ENCODE data around the gene TNC. TPM values are rescaled to one million over a fixed set of nuclear protein-coding genes. Genes with fewer than 3 reads are reported as not detected.

Gene TNC
- total RNA-seq, 1 donor from 2014 or later: not detected

GRCh38 chr9:115014438-115014837, 103.5 kb downstream of the TNC start:
- intact Hi-C loops (cut with micrococcal nuclease): loop anchor here (1.0 kb wide), 6 partner anchors 84 to 609 kb away; partner anchors contain the start of gene TNFSF8

DNA sequence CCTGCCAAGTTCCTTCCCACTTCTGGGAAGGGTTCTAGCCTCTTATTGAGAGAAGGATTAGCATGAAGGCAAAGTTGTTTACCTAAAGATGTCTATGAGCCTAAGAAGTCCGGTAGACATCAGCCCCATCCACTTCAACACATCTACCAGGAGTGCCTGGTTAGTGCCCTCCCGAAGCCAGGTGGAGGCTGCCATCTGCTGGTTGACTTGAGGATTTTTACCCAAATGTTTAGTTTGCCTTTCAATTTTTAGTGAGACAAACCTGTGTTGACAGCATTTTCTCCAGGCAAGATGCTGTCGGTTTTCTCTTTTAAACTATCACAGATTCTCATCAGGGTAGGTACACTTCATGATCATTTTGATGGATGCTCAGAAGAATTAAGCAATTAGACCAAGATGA, 104.0 kb downstream of the TNC start:
- intact Hi-C loops (cut with micrococcal nuclease): loop anchor here (1.0 kb wide), 6 partner anchors 84 to 609 kb away; partner anchors contain the start of gene TNFSF8

DNA sequence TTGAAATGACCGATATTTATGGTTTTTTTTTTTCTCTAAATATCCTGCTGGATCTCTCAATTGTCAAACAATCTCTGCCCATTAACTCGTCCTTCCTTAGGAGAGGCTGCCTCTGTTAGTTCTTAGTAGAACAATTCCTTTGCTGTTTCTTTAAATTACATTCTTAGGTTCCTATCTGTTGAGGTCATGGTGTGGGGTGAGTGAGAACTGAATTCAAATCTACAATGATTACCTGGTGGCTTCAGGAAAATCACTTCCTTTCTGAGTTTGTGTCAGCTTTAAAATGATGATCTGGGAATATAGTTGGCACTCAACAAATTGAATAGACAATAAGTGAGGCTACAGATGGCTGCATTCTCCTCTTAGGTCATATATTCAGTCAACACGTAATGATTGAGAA, 105.5 kb downstream of the TNC start:
- intact Hi-C loops (cut with micrococcal nuclease): no loop called here

GRCh38 chr9:115010874-115011273, 107.1 kb downstream of the TNC start:
- intact Hi-C loops (cut with micrococcal nuclease): no loop called here

DNA sequence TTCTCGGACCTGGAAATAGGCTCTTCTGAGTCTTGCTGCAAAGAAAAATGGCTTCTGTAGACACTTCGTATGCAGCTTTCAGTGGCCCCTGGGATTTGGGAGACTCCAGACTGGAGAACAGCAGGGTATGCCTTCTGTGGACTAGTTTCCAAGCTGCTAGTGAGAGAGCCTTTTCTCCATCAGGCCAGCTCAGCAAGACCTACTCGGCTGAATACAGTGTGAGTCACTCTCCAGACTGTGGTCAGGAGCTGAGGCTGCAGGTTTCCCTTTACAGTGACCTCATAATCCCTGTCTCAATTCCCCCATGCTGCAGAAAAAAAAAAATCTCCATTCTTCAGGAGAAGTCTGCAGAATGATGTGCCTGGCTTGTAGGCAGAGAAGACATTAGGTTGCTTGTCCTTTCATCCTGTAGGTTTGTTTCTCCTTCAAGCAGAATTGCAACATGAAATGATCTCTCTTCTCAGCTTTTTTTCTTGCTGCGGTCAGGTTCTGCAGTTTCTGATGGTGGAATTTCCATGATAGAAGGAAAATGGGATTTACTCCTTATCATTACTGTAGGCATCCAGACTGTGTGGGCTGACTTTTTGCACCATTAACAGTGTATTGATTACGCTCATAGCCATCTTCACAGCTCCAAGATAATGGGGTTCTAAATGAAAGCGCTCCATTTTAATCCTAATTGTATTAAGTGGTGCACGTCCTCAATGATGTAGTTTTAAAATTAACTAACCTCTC, 109.3 kb downstream of the TNC start:
- intact Hi-C loops (cut with micrococcal nuclease): no loop called here

GRCh38 chr9:115006660-115007059, 111.3 kb downstream of the TNC start:
- intact Hi-C loops (cut with micrococcal nuclease): no loop called here

DNA sequence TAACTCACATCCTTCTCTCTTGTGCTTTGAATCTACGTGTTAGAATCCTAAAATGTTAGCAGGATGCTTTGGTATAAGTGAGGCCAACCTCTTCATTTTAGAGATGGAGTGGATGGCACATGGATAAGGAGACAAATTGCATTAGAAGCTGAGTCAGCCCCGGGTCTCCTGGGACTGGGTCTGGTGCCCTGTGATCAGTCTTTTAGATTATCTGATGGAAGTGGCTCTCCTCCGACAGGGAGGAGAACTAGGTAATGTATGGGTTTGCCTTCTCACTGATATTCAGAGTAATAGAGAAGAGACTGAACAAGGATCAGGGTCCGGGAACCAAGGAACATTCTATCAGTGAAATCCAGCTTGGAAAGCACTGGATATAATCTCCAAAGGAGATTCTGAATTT, 112.6 kb downstream of the TNC start:
- intact Hi-C loops (cut with micrococcal nuclease): no loop called here

- intact Hi-C loops (cut with micrococcal nuclease): no loop called here
These were observed 113.4 kb downstream of the TNC start for GRCh38 chr9:115004545-115004944.

DNA sequence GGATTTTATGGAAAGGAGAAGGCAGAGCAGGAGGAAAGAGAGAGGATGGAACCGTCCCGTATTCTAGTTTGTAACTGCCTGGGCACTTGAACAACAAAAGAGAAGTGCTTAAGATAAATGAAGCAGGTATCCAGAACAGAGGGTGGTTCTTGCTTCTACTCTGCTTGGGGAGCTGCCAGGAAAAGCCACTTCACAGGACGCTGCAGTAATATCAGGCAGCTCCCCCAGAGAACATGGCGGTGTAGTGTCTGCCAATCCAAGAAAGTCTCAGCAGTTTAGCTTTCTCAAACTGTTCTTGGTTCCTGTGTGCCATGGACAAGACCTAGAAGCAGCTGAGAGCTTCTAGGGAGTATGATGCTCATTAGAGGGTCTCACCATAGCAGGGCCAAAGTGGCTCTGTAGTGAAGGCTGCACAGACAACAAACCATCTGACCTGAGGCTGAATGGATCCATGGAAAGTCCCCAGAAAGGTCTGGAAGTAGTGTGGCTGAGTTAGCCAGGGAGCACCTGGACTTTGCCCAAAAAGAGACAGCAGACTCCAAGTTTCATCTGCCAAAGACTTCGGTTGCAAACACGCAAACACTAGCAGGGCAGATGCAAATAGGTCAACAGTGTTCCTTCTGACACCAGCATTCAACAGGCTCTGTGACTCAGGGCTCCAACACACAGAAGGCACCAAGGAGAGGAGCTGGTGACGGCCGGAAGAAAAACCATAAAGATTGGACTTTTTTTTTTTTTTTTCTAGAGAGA, 115.4 kb downstream of the TNC start:
- intact Hi-C loops (cut with micrococcal nuclease): no loop called here

GRCh38 chr9:115000217-115000639, 117.7 kb downstream of the TNC start:
- intact Hi-C loops (cut with micrococcal nuclease): no loop called here

GRCh38 chr9:114998326-114998725, 119.6 kb downstream of the TNC start:
- intact Hi-C loops (cut with micrococcal nuclease): no loop called here

DNA sequence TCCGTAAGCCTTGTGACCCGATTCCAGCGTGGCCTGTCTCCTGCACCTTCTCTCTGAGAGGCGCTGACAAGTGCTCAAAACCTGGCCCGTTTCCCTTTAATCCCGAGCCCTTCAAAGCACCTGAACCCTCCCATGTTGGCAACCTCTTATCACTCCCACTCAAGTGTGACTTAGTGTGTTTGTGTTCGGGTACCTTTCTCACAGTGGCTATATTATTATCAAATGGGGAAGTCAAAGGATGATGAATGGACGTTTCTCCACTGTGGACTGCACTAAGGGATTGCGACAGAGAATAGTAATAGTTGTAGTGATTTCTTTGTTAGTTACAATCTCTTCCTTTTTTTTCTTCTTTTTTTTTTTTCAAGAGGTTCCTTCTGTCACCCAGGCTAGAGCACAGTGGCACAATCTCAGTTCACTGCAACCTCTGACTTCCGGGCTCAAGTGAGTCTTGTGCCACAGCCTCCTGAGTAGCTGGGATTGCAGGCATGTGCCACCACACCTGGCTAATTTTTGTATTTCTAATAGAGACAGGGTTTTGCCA, 122.2 kb downstream of the TNC start:
- intact Hi-C loops (cut with micrococcal nuclease): no loop called here

DNA sequence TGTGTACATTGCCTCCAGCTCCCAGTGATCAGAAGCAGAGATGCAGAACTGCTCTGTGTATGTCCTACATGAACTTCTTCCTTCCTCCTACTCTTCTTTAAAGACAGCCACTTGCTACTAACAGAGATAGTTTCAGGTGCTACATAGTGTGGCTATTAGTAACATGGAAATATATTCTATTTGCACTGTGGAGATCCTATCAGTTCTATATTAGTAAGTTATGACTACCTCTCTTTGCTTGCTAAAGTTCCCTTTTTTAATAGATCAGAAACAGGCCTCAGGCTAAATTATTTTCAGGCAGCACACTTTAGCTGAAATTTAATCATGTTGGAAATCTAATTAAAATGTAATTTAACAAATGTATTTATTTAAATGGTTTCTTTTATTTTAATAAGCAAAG, 123.2 kb downstream of the TNC start:
- intact Hi-C loops (cut with micrococcal nuclease): loop anchor here (5.0 kb wide), 1 partner anchor 62 kb away; the partner anchor contains the start of gene TNFSF8

DNA sequence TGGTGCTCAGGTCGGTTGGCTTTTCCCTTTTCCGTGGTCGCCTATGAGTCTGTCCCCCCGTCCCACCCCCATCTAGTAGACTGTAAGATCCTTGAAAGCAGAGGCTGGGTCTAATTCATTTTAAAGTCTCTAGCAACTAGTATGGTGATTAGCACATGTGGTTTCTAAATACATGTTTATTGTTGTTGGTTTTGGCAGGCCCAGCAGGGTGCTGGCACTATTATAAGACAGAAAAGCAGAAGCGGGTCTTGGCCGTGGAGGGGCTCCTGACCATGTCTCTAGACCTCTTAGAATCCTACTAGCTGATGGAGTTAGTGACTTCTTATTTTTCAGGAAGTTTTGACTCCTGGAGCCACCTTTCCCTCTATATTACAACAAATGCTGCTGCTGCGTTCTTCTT, 126.1 kb downstream of the TNC start:
- intact Hi-C loops (cut with micrococcal nuclease): loop anchor here (5.0 kb wide), 1 partner anchor 60 kb away; the partner anchor contains the start of gene TNFSF8

GRCh38 chr9:114990901-114991300, 127.1 kb downstream of the TNC start:
- intact Hi-C loops (cut with micrococcal nuclease): loop anchor here (5.0 kb wide), 1 partner anchor 59 kb away; the partner anchor contains the start of gene TNFSF8

DNA sequence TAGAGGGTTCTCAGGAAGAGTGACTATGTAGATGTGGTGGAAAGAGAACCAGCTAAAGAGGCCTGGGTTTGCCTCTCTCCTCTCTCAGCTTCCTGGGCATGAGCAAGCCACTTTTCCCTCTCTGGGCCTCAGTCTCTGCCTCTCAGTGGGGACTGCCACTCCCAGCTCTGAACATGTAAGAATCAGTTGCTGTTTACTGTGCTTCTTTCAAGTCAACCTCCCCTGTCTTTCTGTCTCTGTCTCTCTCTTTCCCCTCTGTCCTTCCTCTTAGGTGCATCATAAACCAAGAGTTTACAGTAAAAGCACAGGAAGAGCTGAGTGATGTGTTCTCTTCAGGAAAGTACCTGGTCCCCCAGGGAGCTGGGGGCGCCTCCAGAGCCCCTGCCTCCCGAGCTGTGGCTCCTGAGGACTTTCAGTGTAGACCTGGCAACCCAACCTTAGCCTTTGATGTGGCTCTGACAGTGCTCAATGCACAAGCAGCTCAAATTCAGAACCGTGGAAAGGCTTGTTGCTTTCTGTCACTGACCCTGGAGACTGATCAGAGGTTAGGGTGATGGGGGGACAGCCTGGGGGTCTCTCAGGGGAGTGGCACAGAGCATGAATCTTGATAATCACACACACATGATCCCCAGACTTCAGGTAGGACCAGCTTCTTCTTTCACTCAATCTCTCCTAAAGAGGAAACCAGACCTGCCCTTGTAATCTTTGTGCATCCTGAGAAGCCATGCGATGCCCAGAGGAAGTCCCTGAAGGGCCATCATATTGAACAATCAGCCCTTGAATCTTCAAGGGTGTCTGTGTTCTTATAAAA, 128.2 kb downstream of the TNC start:
- intact Hi-C loops (cut with micrococcal nuclease): loop anchor here (2.0 to 5.0 kb wide), 2 partner anchors 31 to 58 kb away; partner anchors contain the start of gene TNFSF8

GRCh38 chr9:114988962-114989599, 128.9 kb downstream of the TNC start:
- intact Hi-C loops (cut with micrococcal nuclease): loop anchor here (2.0 kb wide), 1 partner anchor 30 kb away; no protein-coding TSS in a partner anchor

DNA sequence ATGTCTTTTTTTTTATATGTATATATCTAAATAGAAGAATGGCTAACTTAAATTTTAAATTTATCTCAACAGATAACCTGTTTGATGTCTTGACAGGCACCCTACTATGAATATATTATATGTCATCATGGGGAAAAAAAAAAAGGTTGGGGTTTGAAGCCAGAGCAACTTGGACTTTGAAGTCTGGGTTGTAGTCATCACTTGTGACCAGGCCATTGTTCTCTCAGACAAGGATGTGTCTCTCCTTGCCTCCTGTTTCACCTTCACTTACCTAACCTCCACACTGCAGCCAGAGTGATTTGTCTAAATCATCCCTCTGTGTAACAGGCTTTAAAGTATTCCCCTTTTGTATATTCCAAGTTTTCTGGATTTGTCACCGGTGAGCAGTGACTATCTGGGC, 130.8 kb downstream of the TNC start:
- intact Hi-C loops (cut with micrococcal nuclease): no loop called here

DNA sequence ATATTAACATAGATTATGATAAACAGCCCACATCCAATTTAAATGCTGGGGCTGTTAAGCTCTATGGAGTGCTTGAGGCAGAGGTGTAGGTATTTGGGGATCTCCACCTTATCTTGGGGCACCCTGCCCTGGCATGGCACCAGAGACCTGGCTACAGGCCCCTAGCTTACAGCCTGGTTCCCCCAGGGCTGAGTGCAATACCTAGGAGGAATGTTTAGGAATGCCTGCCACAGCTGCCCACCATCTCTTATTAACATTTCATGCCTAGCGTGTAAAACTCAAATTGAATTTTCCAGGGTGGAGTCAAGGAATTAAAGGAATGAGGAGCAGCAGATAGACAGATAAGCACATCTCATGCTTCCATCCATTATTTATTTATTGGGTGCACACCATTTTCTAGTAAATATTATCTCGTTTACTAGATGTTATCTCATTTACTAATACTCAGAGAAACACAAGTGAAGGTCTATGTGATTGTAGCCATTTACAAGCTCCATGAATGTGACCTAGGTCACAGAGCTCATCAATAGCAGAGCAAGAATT, 131.9 kb downstream of the TNC start:
- intact Hi-C loops (cut with micrococcal nuclease): no loop called here

GRCh38 chr9:114981063-114981462, 136.9 kb downstream of the TNC start:
- intact Hi-C loops (cut with micrococcal nuclease): no loop called here
